ENCODE data around the gene ZNF532.
A peak's percentile ranks its signal among the peaks of the same experiment; 100 is the strongest.
"Not testable (repeated sequence)": the region's sequence is repeated elsewhere in the genome, so short reads cannot be mapped to it uniquely, and the experiment has no call there.

ZNF532 gene, protein sequence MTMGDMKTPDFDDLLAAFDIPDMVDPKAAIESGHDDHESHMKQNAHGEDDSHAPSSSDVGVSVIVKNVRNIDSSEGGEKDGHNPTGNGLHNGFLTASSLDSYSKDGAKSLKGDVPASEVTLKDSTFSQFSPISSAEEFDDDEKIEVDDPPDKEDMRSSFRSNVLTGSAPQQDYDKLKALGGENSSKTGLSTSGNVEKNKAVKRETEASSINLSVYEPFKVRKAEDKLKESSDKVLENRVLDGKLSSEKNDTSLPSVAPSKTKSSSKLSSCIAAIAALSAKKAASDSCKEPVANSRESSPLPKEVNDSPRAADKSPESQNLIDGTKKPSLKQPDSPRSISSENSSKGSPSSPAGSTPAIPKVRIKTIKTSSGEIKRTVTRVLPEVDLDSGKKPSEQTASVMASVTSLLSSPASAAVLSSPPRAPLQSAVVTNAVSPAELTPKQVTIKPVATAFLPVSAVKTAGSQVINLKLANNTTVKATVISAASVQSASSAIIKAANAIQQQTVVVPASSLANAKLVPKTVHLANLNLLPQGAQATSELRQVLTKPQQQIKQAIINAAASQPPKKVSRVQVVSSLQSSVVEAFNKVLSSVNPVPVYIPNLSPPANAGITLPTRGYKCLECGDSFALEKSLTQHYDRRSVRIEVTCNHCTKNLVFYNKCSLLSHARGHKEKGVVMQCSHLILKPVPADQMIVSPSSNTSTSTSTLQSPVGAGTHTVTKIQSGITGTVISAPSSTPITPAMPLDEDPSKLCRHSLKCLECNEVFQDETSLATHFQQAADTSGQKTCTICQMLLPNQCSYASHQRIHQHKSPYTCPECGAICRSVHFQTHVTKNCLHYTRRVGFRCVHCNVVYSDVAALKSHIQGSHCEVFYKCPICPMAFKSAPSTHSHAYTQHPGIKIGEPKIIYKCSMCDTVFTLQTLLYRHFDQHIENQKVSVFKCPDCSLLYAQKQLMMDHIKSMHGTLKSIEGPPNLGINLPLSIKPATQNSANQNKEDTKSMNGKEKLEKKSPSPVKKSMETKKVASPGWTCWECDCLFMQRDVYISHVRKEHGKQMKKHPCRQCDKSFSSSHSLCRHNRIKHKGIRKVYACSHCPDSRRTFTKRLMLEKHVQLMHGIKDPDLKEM (N-terminal part only)

DNA sequence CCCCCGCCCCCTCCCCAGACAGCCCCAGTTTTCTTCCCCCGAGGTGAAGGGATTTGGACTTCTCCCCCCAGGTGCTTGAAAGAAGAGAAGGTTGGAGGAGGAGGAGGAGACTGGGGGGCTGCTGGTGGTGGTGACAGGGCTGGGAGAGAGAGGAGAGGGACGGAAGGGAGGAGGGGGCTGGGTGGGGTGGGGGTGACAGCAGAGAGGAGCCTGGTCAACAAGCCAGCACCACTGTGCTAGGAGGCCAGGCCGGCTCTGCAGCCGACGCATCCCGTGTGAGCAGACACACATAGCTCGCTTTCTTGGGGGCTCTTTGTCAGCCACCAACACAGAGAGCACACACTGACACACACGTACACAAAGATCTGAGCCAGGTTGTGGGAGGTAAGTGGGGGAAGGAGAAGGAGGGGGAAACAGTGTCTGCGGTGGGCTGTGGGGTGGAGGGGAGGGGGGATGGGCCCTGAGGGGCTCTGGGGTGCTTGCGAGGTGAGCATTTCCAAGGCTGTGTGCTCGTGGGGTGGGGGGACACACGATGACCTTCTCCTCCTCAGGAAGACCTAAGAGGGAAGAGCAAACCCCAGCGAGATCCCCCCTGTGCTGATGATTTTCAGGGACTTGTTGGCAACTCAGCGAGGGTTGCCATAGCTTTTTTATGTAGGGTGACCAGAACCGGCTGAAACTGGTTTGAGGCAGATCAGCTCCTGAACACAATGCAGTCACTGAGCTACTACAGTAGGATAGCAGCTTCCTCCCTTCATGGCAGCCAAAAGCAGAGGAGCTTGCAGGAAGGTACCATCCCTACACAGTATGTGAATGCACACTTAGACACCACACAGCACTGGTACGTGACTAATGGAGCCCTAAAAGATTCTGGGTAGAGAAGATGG lies at the start of gene ZNF532:
TSS of gene ZNF532 (plus strand) at position 732 of the 887 bp plus-strand sequence. CDS start 53,411 bp downstream, outside the sequence.
- H3K36me3 ChIP-seq (ENCODE audit: insufficient read depth, low read length), result peaks cover 47% of the 10 kb centered on the region
- H3K9ac ChIP-seq (ENCODE audit: insufficient read length), result peak within 1 kb of the TSS; percentile 96
- H3K9me3 ChIP-seq (ENCODE audit: low read depth, low read length), result 0 out of 2 replicates have a peak, but pooled peaks cover 3% of the 10 kb centered on the region
- peak within 1 kb of the TSS; percentile 95 for H3K27ac ChIP-seq
- TF ChIP-seq EZH2 (IDR thresholded peaks at IDR 0.05), result no peak
- no peak for TF ChIP-seq FOXP2 (optimal IDR thresholded peaks at IDR 0.05; ENCODE audit: control extremely low read depth, extremely low read length, insufficient read depth)
- peak; percentile 63 for TF ChIP-seq POLR2AphosphoS5 (IDR thresholded peaks at IDR 0.05; ENCODE audit: borderline replicate concordance, low read depth, low read length)
- H3K4me3 ChIP-seq, result peak within 1 kb of the TSS; percentile 78
- no peak for DNase-seq (ENCODE audit: low read depth, low spot score)

DNA sequence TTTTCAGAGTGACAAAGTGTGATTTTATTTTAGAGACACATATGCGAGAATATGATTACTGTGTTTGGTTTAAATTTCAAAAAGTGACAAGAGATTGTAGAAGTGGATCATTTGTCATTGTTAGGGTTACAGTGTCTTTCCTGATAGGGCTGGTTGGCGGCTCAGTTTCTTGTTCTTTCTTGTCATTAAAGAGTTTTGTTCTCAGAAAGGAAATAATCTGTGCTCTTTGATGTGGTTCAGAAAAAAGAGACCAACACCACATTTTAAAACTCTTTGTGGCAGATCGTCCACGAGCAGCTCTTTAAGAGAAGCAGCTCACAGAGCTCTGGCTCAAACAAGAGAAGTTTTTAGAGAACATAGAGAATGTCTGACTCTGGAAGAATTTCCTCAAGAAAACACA lies 45.6 kb upstream of the ZNF532 start:
- TF ChIP-seq EZH2 (IDR thresholded peaks at IDR 0.05) (no peak), FOXP2 (optimal IDR thresholded peaks at IDR 0.05; ENCODE audit: control extremely low read depth, extremely low read length, insufficient read depth) (no peak), POLR2AphosphoS5 (IDR thresholded peaks at IDR 0.05; ENCODE audit: borderline replicate concordance, low read depth, low read length) (no peak)
- Histone ChIP-seq H3K9me3 (ENCODE audit: low read depth, low read length) (no peaks in the 10 kb centered on the region), H3K9ac (ENCODE audit: insufficient read length) (no peak overlapping the region), H3K36me3 (ENCODE audit: insufficient read depth, low read length) (no peaks in the 10 kb centered on the region), H3K4me3 (no peak overlapping the region), H3K27ac (no peak overlapping the region)
- DNase-seq (ENCODE audit: low read depth, low spot score), result no peak

DNA sequence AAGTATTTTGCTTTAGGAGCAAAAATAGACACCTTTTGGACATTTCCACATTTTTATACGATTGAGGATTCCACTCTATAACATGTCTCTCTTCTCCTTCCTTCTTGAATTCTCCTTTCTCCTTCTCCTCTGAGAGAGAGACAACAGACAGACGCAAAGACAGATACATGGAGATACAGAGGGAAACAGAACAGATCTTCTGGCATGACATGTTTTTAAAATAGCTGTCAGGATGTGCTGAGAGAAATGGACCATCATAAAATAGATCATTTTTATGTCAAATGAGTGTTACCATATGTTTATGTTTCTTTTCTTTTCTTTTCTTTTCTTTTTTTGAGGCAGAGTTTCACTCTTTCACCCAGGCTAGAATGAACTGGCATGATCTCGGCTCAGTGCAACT lies 44.4 kb upstream of the ZNF532 start:
- no peak for DNase-seq (ENCODE audit: low read depth, low spot score)
- H3K9me3 ChIP-seq (ENCODE audit: low read depth, low read length), result no peaks in the 10 kb centered on the region
- H3K36me3 ChIP-seq (ENCODE audit: insufficient read depth, low read length), result no peaks in the 10 kb centered on the region
- H3K27ac ChIP-seq, result no peak overlapping the region
- TF ChIP-seq POLR2AphosphoS5 (IDR thresholded peaks at IDR 0.05; ENCODE audit: borderline replicate concordance, low read depth, low read length), result no peak
- no peak for TF ChIP-seq FOXP2 (optimal IDR thresholded peaks at IDR 0.05; ENCODE audit: control extremely low read depth, extremely low read length, insufficient read depth)
- no peak for TF ChIP-seq EZH2 (IDR thresholded peaks at IDR 0.05)
- no peak overlapping the region for H3K4me3 ChIP-seq
- H3K9ac ChIP-seq (ENCODE audit: insufficient read length), result no peak overlapping the region

DNA sequence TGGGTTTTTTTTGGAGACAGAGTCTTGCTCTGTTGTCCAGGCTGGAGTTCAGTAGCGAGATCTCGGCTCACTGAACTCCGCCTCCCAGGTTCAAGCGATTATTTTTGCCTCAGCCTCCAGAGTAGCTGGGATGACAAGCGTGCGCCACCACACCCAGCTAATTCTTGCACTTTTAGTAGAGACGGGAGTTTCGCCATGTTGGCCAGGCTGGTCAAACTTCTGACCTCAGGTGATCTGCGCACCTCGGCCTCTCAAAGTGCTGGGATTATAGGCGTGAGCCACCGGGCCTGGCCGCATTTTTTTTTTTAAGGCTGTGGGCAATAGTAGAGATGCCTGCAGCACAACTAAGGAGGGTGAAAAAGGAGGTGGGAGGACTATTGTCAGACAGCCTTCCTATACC lies 41.7 kb upstream of the ZNF532 start:
- no peak overlapping the region for H3K4me3 ChIP-seq
- no peak overlapping the region for H3K9ac ChIP-seq (ENCODE audit: insufficient read length)
- no peaks in the 10 kb centered on the region for H3K9me3 ChIP-seq (ENCODE audit: low read depth, low read length)
- TF ChIP-seq EZH2 (IDR thresholded peaks at IDR 0.05) (no peak), FOXP2 (optimal IDR thresholded peaks at IDR 0.05; ENCODE audit: control extremely low read depth, extremely low read length, insufficient read depth) (no peak), POLR2AphosphoS5 (IDR thresholded peaks at IDR 0.05; ENCODE audit: borderline replicate concordance, low read depth, low read length) (no peak)
- H3K27ac ChIP-seq, result no peak overlapping the region
- no peak for DNase-seq (ENCODE audit: low read depth, low spot score)
- no peaks in the 10 kb centered on the region for H3K36me3 ChIP-seq (ENCODE audit: insufficient read depth, low read length)

DNA sequence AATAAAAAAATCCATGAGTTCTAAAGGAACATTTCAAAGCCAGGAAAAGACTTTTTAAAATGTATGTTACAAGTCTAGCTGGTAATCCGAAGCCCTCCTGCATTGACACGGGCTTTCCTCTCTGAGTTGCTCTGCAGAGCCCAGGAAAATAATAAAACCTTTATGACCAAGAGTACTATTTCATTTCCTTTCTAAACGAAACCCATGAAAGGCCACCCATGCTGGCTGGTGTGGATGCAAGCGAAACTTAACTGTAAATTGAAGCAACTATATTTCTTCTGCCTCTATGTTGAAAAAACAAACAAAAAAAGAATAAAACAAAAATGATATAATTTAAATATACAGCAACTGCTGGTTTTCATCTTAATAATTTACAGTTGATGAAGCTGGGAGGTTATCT lies 41.3 kb upstream of the ZNF532 start:
- DNase-seq (ENCODE audit: low read depth, low spot score), result no peak
- Histone ChIP-seq H3K27ac (0 out of 2 replicates have a peak overlapping the region, but pooled peaks have one; percentile 9), H3K4me3 (no peak overlapping the region), H3K9ac (ENCODE audit: insufficient read length) (no peak overlapping the region), H3K36me3 (ENCODE audit: insufficient read depth, low read length) (no peaks in the 10 kb centered on the region), H3K9me3 (ENCODE audit: low read depth, low read length) (no peaks in the 10 kb centered on the region)
- no peak for TF ChIP-seq EZH2 (IDR thresholded peaks at IDR 0.05)
- no peak for TF ChIP-seq FOXP2 (optimal IDR thresholded peaks at IDR 0.05; ENCODE audit: control extremely low read depth, extremely low read length, insufficient read depth)
- no peak for TF ChIP-seq POLR2AphosphoS5 (IDR thresholded peaks at IDR 0.05; ENCODE audit: borderline replicate concordance, low read depth, low read length)

DNA sequence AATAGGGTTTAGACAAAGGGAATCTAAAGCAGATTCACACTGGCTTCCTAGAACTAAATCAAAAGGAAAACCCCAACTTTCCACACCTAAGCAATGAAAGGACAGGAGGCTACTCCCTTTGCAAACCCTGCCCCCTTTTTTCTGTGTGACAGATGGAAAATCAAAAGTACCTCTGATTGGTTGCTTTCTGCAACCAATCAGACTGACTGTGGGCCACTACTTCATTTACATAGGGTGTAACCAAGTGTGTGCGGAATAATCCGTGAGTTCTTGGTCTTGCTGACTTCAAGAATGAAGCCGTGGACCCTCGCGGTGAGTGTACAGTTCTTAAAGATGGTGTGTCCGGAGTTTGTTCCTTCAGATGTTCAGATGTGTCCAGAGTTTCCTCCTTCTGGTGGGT lies 37.8 kb upstream of the ZNF532 start:
- H3K9ac ChIP-seq (ENCODE audit: insufficient read length); H3K36me3 ChIP-seq (ENCODE audit: insufficient read depth, low read length); DNase-seq (ENCODE audit: low read depth, low spot score); H3K9me3 ChIP-seq (ENCODE audit: low read depth, low read length); H3K27ac ChIP-seq; H3K4me3 ChIP-seq: not testable (repeated sequence)

DNA sequence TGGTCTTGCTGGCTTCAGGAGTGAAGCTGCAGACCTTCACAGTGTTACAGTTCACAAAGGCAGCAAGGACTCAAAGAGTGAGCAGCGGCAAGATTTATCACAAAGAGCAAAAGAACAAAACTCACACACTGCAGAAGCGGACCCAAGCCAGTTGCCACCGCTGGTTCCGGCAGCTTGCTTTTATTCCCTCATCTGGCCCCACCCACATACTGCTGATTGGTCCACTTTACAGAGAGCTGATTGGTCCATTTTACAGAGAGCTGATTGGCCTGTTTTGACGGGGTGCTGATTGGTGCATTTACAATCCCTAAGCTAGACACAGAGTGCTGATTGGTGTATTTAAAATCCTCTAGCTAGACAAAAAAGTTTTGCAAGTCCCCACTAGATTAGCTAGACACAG lies 37.2 kb upstream of the ZNF532 start:
- no peak for DNase-seq (ENCODE audit: low read depth, low spot score)
- no peak overlapping the region for H3K27ac ChIP-seq
- TF ChIP-seq FOXP2 (optimal IDR thresholded peaks at IDR 0.05; ENCODE audit: control extremely low read depth, extremely low read length, insufficient read depth), result no peak
- TF ChIP-seq POLR2AphosphoS5 (IDR thresholded peaks at IDR 0.05; ENCODE audit: borderline replicate concordance, low read depth, low read length), result no peak
- no peak for TF ChIP-seq EZH2 (IDR thresholded peaks at IDR 0.05)
- H3K9me3 ChIP-seq (ENCODE audit: low read depth, low read length), result no peaks in the 10 kb centered on the region
- no peak overlapping the region for H3K4me3 ChIP-seq
- H3K36me3 ChIP-seq (ENCODE audit: insufficient read depth, low read length), result no peaks in the 10 kb centered on the region
- no peak overlapping the region for H3K9ac ChIP-seq (ENCODE audit: insufficient read length)

All from SK-N-MC (cell line).